ENCODE data around the gene TOR1AIP2.
A peak's percentile ranks its signal among the peaks of the same experiment; 100 is the strongest.
"Not testable (repeated sequence)": the region's sequence is repeated elsewhere in the genome, so short reads cannot be mapped to it uniquely, and the experiment has no call there.

TOR1AIP2 gene

GRCh38 chr1:179875596-179876299 lies 1.9 kb downstream of the TOR1AIP2 start:
- no peak for DNase-seq

- no peak for DNase-seq
Observed at GRCh38 chr1:179873438-179873851, 4.2 kb downstream of the TOR1AIP2 start.

- DNase-seq = no peak
Observed at GRCh38 chr1:179872558-179872957, 5.0 kb downstream of the TOR1AIP2 start.

- DNase-seq = no peak
Observed at GRCh38 chr1:179871940-179872339, 5.7 kb downstream of the TOR1AIP2 start.

- peak; percentile 21 for DNase-seq
Observed at GRCh38 chr1:179870870-179871269, 6.7 kb downstream of the TOR1AIP2 start.

- DNase-seq = no peak
Observed at GRCh38 chr1:179867493-179868330, 9.9 kb downstream of the TOR1AIP2 start.

GRCh38 chr1:179866616-179867015 lies 11.0 kb downstream of the TOR1AIP2 start:
- no peak for DNase-seq

- no peak for DNase-seq
Observed at GRCh38 chr1:179865377-179865776, 12.2 kb downstream of the TOR1AIP2 start.

GRCh38 chr1:179860652-179861051 lies 17.0 kb downstream of the TOR1AIP2 start:
- DNase-seq = no peak

- no peak for DNase-seq
Observed at GRCh38 chr1:179857009-179857408, 20.6 kb downstream of the TOR1AIP2 start.

- DNase-seq = no peak
Observed at GRCh38 chr1:179856296-179856695, 21.3 kb downstream of the TOR1AIP2 start.

GRCh38 chr1:179855831-179856230 lies 21.8 kb downstream of the TOR1AIP2 start:
- DNase-seq = not testable (repeated sequence)

- DNase-seq = no peak
Observed at GRCh38 chr1:179853102-179853501, 24.5 kb downstream of the TOR1AIP2 start.

GRCh38 chr1:179848233-179848632 lies 29.4 kb downstream of the TOR1AIP2 start:
- DNase-seq = no peak

GRCh38 chr1:179840107-179840506 lies 37.5 kb downstream of the TOR1AIP2 start:
- no peak for DNase-seq

- not testable (repeated sequence) for DNase-seq
Observed at GRCh38 chr1:179836686-179837445, 40.7 kb downstream of the TOR1AIP2 start.

- peak; percentile 60 for DNase-seq
Observed at GRCh38 chr1:179831852-179832699, 45.5 kb downstream of the TOR1AIP2 start.

- DNase-seq = peak; percentile 31
Observed at GRCh38 chr1:179831225-179831624, 46.4 kb downstream of the TOR1AIP2 start.

- no peak for DNase-seq
Observed at GRCh38 chr1:179828554-179829110, 49.0 kb downstream of the TOR1AIP2 start.

GRCh38 chr1:179826626-179827280 lies 50.9 kb downstream of the TOR1AIP2 start:
- DNase-seq = no peak

- DNase-seq = no peak
Observed at GRCh38 chr1:179825798-179826460, 51.7 kb downstream of the TOR1AIP2 start.

All from DMS79 treated with DMSO at 0.1 percent for 48 hours (cell line).